Mesendoderm (in vitro differentiated cells): ENCODE measurements around the gene OR10W1.

Source experiments
- DNase-seq: peaks from one replicate; pipeline ENCODE4 v3.0.0; 2013
- H2AK5ac ChIP-seq: 2 replicates; pipeline ENCODE4 v1.6.1; 2013; ENCODE audit warnings: low read length, inconsistent platforms
- H2BK120ac ChIP-seq: 2 replicates; pipeline ENCODE4 v1.6.1; 2013; ENCODE audit warnings: low read depth, mild to moderate bottlenecking, low read length, moderate library complexity, mixed read lengths
- H2BK15ac ChIP-seq: replicated peaks from 2 replicates; pipeline ENCODE4 v1.6.1; 2013; ENCODE audit warnings: low read depth, mild to moderate bottlenecking, moderate library complexity
- H2BK5ac ChIP-seq: 2 replicates; pipeline ENCODE4 v1.6.1; 2013; ENCODE audit warnings: low read length, inconsistent platforms
- H3K18ac ChIP-seq: 2 replicates; pipeline ENCODE4 v1.6.1; 2013; ENCODE audit warnings: mild to moderate bottlenecking, low read length, mixed read lengths
- H3K23ac ChIP-seq: one replicate; pipeline ENCODE4 v1.6.1; 2013; ENCODE audit warnings: low read length
- H3K27ac ChIP-seq: 2 replicates; pipeline ENCODE4 v1.5.1; 2013; ENCODE audit warnings: low read depth, mild to moderate bottlenecking, inconsistent platforms, low read length, moderate library complexity
- H3K27me3 ChIP-seq: 2 replicates; pipeline ENCODE4 v1.6.1; 2013; ENCODE audit warnings: low read length, control low read depth, mild to moderate bottlenecking, inconsistent platforms; ENCODE audit not compliant: insufficient read depth, poor library complexity
- H3K36me3 ChIP-seq: 2 replicates; pipeline ENCODE4 v1.6.1; 2013; ENCODE audit warnings: low read length, inconsistent platforms; ENCODE audit not compliant: control insufficient read depth, insufficient read depth
- H3K4ac ChIP-seq: one replicate; pipeline ENCODE4 v1.6.1; 2013; ENCODE audit warnings: low read depth, mild to moderate bottlenecking, low read length, moderate library complexity
- H3K4me1 ChIP-seq: 2 replicates; pipeline ENCODE4 v1.6.1; 2013; ENCODE audit warnings: low read depth, low read length, inconsistent platforms; ENCODE audit not compliant: control insufficient read depth
- H3K4me2 ChIP-seq: 2 replicates; pipeline ENCODE4 v1.6.1; 2013; ENCODE audit warnings: low read length
- H3K4me3 ChIP-seq: 2 replicates; pipeline ENCODE4 v1.5.1; 2013; ENCODE audit warnings: mild to moderate bottlenecking, low read length
- H3K56ac ChIP-seq: one replicate; pipeline ENCODE4 v1.6.1; 2013; ENCODE audit warnings: low read length
- H3K79me1 ChIP-seq: 2 replicates; pipeline ENCODE4 v1.6.1; 2013; ENCODE audit warnings: low read length, inconsistent platforms
- H3K79me2 ChIP-seq: 2 replicates; pipeline ENCODE4 v1.6.1; 2013; ENCODE audit warnings: mild to moderate bottlenecking, low read length; ENCODE audit not compliant: control insufficient read depth, insufficient read depth
- H3K9ac ChIP-seq: 2 replicates; pipeline ENCODE4 v1.6.1; 2013; ENCODE audit warnings: low read length, inconsistent platforms
- H4K5ac ChIP-seq: one replicate; pipeline ENCODE4 v1.6.1; 2013; ENCODE audit warnings: low read length
- H4K8ac ChIP-seq: one replicate; pipeline ENCODE4 v1.6.1; 2013; ENCODE audit warnings: low read depth, mild to moderate bottlenecking, control low read depth, low read length, moderate library complexity
- WGBS: extraction: QIAGEN DNeasy Blood & Tissue Kit; methylation state at CpG from one replicate; pipeline ENCODE4 v1.1.7; 2013; ENCODE audit warnings: low lambda C conversion rate, missing lambda C conversion rate; ENCODE audit not compliant: insufficient coverage; ENCODE audit errors: extremely low coverage; 5-methylcytosine and 5-hydroxymethylcytosine counted together

Gene OR10W1

DNA sequence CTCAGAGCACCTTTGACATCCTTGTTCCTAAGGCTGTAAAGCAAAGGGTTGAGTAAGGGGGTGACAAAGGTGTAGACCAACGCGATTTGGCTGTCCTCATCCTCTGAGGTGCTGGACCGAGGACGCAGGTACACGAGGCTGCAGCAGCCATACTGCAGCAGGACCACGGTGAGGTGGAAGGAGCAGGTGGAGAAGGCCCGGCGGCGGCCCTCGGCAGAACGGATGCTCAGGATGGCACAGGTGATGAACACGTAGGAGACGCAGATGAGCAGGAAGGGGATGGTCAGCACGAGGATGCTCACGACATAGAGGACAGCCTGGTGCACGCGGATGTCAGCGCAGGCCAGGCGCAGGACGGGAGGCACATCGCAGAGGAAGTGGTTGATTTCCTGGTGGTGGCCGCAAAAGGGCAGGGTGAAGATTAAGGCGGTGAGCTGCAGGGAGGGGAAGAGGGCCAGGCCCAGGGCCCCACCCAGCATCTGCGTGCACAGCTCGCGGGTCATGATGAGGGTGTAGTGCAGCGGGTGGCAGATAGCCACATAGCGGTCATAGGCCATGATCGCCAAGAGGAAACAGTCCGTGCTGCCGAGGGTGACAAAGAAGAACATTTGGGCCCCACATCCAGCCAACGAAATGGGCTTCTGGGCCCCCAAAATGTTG is 40.0 kb downstream of the OR10W1 start:
- Histone ChIP-seq H3K23ac (no peak overlapping the region), H3K18ac (no peak overlapping the region), H3K27ac (no peak overlapping the region), H3K27me3 (no peaks in the 10 kb centered on the region), H2BK120ac (no peak overlapping the region), H2AK5ac (no peak overlapping the region), H3K4ac (no peak overlapping the region), H4K5ac (no peak overlapping the region), H3K9ac (no peak overlapping the region), H3K4me2 (no peak overlapping the region), H3K79me2 (no peaks in the 10 kb centered on the region), H3K79me1 (no peaks in the 10 kb centered on the region), H3K4me1 (no peaks in the 10 kb centered on the region), H3K56ac (no peak overlapping the region), H4K8ac (no peak overlapping the region), H3K4me3 (no peak overlapping the region), H2BK15ac (no peak overlapping the region), H2BK5ac (no peak overlapping the region), H3K36me3 (no peaks in the 10 kb centered on the region)
- no peak for DNase-seq
- no CpG with 5 or more reads among the region's 32 CpGs for WGBS

DNA sequence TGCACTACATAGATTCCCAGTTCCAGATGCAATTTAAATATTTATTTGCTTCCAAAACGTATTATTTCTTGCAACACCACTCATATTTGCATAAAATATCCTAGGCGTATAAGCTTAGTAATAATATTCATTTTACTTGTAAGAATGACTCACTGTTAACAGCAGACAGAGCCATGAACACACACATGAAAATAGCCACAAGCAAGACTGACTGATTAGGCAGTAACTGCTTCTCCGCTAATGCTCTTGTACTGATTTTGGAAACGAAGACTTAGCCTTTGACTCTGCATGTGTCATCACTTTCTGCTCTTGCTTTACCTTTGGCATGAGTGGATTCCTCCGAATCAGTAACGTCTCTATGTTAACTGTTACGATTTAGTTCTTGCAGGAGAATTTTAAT is 45.3 kb downstream of the OR10W1 start:
- Histone ChIP-seq H4K5ac (no peak overlapping the region), H3K18ac (no peak overlapping the region), H3K27ac (no peak overlapping the region), H2BK5ac (no peak overlapping the region), H2BK120ac (no peak overlapping the region), H3K56ac (no peak overlapping the region), H3K4ac (no peak overlapping the region), H3K23ac (no peak overlapping the region), H3K79me1 (no peaks in the 10 kb centered on the region), H2AK5ac (no peak overlapping the region), H4K8ac (no peak overlapping the region), H3K36me3 (no peaks in the 10 kb centered on the region), H3K27me3 (no peaks in the 10 kb centered on the region), H3K4me2 (no peak overlapping the region), H3K4me3 (no peak overlapping the region), H3K79me2 (no peaks in the 10 kb centered on the region), H2BK15ac (no peak overlapping the region), H3K4me1 (no peaks in the 10 kb centered on the region), H3K9ac (no peak overlapping the region)
- no peak for DNase-seq
- no CpG with 5 or more reads among the region's 7 CpGs for WGBS
